MCF 10A (cell line): Measurements from ENCODE around the gene QSOX1. TPM values are rescaled to one million over a fixed set of nuclear protein-coding genes. Genes with fewer than 3 reads are reported as not detected.

Source experiments
- BruUV-seq: library from RNA; stranded (reverse); fragments of 400-500 nt; replicated peaks from 2 replicates; lab custom pipeline; 2021; lab: Mats Ljungman, UMichigan
- CTCF ChIA-PET: fragments of 300-600 bp; sonication (Branson Sonifier 250); formaldehyde crosslinking; extraction: SDS; loops from one replicate; lab custom pipeline; 2021; ENCODE audit warnings: antibody characterized with exemption, inconsistent platforms; lab: Yijun Ruan, JAX
- POLR2A ChIA-PET: fragments of 300-600, 350-650 bp; sonication (Branson Sonifier 250); formaldehyde crosslinking; extraction: SDS; loops from one replicate; lab custom pipeline; 2020; ENCODE audit warnings: antibody characterized with exemption, inconsistent platforms; lab: Yijun Ruan, JAX
- DNase-seq: peaks from one replicate; pipeline ENCODE4 v3.0.0-alpha.2; 2018; ENCODE audit not compliant: unreplicated experiment
- H3K27ac Mint-ChIP-seq: one replicate; pipeline ENCODE4 v1.8.0; 2022; ENCODE audit warnings: mild to moderate bottlenecking, low read depth, mixed read lengths; ENCODE audit not compliant: unreplicated experiment
- H3K27me3 Mint-ChIP-seq: one replicate; pipeline ENCODE4 v1.8.0; 2022; ENCODE audit warnings: mixed read lengths; ENCODE audit not compliant: insufficient read depth, unreplicated experiment
- H3K36me3 Mint-ChIP-seq: one replicate; pipeline ENCODE4 v1.8.0; 2022; ENCODE audit warnings: mild to moderate bottlenecking, moderate library complexity, mixed read lengths; ENCODE audit not compliant: insufficient read depth, unreplicated experiment
- H3K4me1 Mint-ChIP-seq: one replicate; pipeline ENCODE4 v1.8.0; 2022; ENCODE audit warnings: mixed read lengths; ENCODE audit not compliant: insufficient read depth, unreplicated experiment
- H3K4me3 Mint-ChIP-seq: one replicate; pipeline ENCODE4 v1.8.0; 2022; ENCODE audit warnings: mild to moderate bottlenecking, moderate library complexity, mixed read lengths; ENCODE audit not compliant: unreplicated experiment
- H3K9me3 Mint-ChIP-seq: one replicate; pipeline ENCODE4 v1.8.0; 2022; ENCODE audit warnings: mixed read lengths; ENCODE audit not compliant: unreplicated experiment
- CTCF ChIP-seq: fragments of 200-600 bp; IDR thresholded peaks from one replicate; pipeline ENCODE4 v1.8.0; 2022; ENCODE audit warnings: antibody characterized with exemption, mild to moderate bottlenecking; ENCODE audit not compliant: unreplicated experiment
- intact Hi-C: fragments of 100-400 bp; cut with micrococcal nuclease; formaldehyde crosslinking; loops from 2 replicates; pipeline ENCODE4 v1.14.1; 2022
- total RNA-seq: library from RNA; stranded (reverse); gene quantifications from 2 replicates; pipeline ENCODE4 v1.2.3, GENCODE V29; 2022

Gene QSOX1
- total RNA-seq, 1 experiment from 2014 or later, result 309 TPM

- no peak for TF ChIP-seq CTCF
- intact Hi-C loops, result no loop called here
- Mint-ChIP-seq H3K27me3 (no peaks in the 10 kb centered on the region), H3K4me1 (peaks cover 7% of the 10 kb centered on the region), H3K36me3 (no peaks in the 10 kb centered on the region), H3K4me3 (no peak overlapping the region), H3K9me3 (peaks cover 8% of the 10 kb centered on the region), H3K27ac (no peak overlapping the region)
- ChIA-PET CTCF (interaction anchor here (0.8 kb wide), 1 partner anchor 46 kb away, joined by 3 read pairs; no protein-coding TSS in a partner anchor), POLR2A (no interaction called here)
- no TSS peak for BruUV-seq
- no peak for DNase-seq
Measured at GRCh38 chr1:180141381-180141934, 13.2 kb upstream of the QSOX1 start.

- H3K27ac Mint-ChIP-seq, result no peak overlapping the region
- CTCF ChIA-PET, result interaction anchor here (1.0 to 1.2 kb wide), 2 partner anchors 9 to 21 kb away, joined by 4 to 5 read pairs; no protein-coding TSS in a partner anchor
- POLR2A ChIA-PET, result no interaction called here
- no peak for TF ChIP-seq CTCF
- no TSS peak for BruUV-seq
- H3K36me3 Mint-ChIP-seq, result no peaks in the 10 kb centered on the region
- H3K4me3 Mint-ChIP-seq, result no peak overlapping the region
- intact Hi-C loops, result no loop called here
- H3K9me3 Mint-ChIP-seq, result no peaks in the 10 kb centered on the region
- DNase-seq, result no peak
- H3K27me3 Mint-ChIP-seq, result no peaks in the 10 kb centered on the region
- no peaks in the 10 kb centered on the region for H3K4me1 Mint-ChIP-seq
Measured at GRCh38 chr1:180143359-180143758, 11.3 kb upstream of the QSOX1 start.

GRCh38 chr1:180144659-180145357 lies 9.9 kb upstream of the QSOX1 start:
- H3K4me3 Mint-ChIP-seq, result no peak overlapping the region
- CTCF ChIA-PET, result interaction anchor here (0.8 to 1.0 kb wide), 3 partner anchors 10 to 43 kb away, joined by 3 to 7 read pairs (median 4); partner anchors contain the start of gene QSOX1

More at GRCh38 chr1:180144659-180145357, 9.9 kb upstream of the QSOX1 start:
- POLR2A ChIA-PET, result interaction anchor here (0.8 to 2.3 kb wide), 4 partner anchors 9 to 24 kb away, joined by 3 to 7 read pairs (median 4); partner anchors contain the start of gene QSOX1
- no peak for TF ChIP-seq CTCF
- intact Hi-C loops, result no loop called here
- H3K27me3 Mint-ChIP-seq, result no peaks in the 10 kb centered on the region
- H3K27ac Mint-ChIP-seq, result no peak overlapping the region
- no peak for DNase-seq
- no peaks in the 10 kb centered on the region for H3K36me3 Mint-ChIP-seq
- H3K9me3 Mint-ChIP-seq, result no peaks in the 10 kb centered on the region
- no peaks in the 10 kb centered on the region for H3K4me1 Mint-ChIP-seq
- no TSS peak for BruUV-seq
